GM18505 (cell line): ENCODE measurements around the gene LONRF2.
A peak's percentile ranks its signal among the peaks of the same experiment; 100 is the strongest.

ENCODE experiments used
- ATAC-seq: cut with Tn5 transposase; IDR thresholded peaks from one replicate; pipeline ENCODE4 v1.9.1; 2021; ENCODE audit not compliant: unreplicated experiment
- POLR2A ChIP-seq: IDR thresholded peaks from 4 replicates; pipeline ENCODE4 v1.6.1; 2011; ENCODE audit warnings: borderline replicate concordance; ENCODE audit not compliant: insufficient read depth, insufficient read length; ENCODE audit errors: extremely low read depth

The LONRF2 gene

DNA sequence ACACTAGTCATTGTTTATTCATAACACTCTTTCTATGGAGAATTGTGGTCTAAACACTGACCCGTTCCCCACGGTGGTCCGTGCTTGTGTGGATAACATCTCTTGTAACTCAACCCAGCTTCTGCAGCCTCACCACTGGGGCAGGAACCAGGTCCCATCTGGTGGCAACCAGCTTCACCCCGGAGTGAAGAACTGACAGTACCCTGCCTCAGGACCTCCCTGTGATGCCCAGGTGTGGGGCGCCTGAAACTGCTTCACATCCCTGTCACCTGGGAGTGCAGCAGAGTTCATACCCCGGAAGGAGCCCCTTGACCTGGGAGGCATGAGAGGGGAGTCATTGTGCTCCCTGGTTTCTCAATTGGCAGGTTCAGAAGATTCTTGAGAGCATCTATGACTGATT is 81.1 kb downstream of the LONRF2 start:
- no peak for ATAC-seq

DNA sequence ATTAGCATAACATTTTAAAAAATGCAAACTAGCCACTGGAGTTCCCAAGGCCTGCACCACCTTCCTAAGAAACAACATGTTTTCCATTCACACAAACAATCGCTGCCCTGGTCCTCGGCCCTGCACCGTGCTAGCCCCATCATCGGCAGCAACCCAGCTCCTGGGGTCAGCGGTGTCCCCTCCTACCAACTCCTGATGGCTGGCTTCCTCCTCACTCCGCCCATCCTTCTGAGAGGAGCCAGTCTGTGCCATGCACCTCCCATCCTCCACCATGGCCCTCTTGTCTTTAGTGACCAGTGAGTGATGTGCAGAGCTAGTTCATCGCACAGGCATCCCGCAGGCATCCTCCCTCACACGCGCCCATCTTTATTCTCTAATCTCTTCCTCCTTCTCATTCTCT is 81.9 kb downstream of the LONRF2 start:
- ATAC-seq = no peak
- TF ChIP-seq POLR2A = no peak

More for the DNA sequence above, 81.1 kb downstream of the LONRF2 start:
- no peak for TF ChIP-seq POLR2A

DNA sequence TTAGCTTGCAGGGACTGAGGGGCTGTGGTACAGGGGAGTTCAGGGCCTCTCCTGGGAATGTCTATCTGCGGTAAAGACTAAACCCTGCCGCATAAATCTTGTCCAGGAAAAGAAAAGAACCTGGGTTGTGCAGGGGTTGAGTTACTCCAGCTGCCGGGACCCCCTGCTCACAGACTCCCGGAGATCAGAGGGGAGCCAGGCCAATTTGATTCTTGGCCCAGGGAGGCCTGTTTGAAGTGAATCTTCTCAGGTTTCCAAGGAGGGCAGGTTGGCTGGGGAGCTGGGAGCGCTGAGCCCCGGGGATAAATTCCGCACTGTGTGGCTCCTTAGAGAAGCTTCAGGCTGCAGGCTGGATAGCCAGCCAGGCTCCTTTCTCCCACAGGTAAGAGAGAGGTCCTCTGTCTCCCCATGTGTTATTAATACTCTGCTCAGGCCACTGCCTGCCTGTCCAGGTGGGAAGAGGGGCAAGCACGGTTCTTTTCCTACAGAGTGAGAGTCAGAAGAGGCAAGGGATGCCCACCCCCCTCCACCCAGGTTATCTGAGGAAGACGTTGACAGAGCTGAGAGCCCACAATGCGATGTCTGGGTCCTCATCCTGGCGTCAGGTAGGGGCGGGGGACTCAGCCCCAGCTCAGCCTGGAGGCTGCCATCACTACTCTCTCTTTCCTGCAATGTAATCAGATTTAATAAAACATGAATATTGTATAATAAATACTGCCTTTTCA is 82.7 kb downstream of the LONRF2 start:
- TF ChIP-seq POLR2A = no peak
- ATAC-seq = no peak

DNA sequence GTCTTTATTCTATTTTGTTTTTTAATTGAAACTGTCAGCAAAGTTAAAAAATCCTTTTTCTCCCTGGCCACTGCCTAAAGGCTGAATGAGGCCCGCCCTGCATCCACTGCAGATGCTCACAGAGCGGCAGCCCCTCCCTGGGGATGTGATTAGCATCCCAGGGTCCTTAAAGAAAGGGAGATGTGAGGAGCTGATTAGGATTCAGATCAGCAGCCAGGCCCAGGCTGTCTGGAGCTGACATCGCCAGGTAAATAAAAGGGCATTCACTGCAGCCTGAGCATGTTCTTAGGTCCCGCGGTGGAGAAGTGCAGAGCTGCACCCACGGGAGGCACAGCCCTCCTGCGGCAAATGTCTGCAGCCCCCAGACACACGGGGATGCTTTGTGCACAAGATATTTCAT is 83.8 kb downstream of the LONRF2 start:
- no peak for TF ChIP-seq POLR2A
- ATAC-seq = no peak

DNA sequence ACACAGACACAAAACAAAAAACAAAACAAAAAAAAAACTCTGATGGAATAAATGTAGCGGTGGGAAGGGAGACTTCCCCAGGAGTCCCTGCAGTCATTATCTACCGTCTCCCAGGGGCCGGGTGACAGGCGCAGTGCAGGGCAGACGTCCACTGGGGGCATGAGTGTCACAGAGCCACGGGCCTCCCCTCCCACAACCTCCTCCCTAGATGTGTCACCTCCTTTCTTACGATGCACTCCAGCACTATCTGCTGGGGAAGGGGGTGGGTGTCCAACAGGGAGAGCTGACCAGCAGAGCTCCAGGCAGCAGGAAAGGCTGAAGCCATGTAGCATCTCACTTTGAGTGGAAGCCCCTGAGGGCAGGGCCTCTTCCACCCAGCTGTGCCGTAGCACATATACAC is 84.5 kb downstream of the LONRF2 start:
- TF ChIP-seq POLR2A = no peak
- ATAC-seq = no peak

DNA sequence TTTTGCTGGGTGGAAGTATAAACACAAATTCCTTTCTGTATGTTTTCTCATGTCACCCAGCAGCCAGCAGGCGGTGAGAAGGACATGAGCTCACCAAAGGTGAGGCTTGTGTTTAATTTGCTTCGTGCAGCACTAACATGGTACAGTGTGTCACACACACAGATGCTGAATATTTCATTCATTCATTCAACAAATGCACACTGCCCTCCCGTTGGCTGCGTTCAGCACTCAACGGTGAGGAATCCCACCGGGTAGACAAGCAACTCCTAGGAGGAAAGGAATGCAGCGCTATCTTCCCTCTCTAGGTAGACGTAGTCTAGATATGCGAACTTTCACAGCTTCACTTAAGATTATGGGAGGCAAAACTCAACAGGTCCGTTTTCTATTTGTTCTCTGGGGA is 85.1 kb downstream of the LONRF2 start:
- ATAC-seq = no peak
- no peak for TF ChIP-seq POLR2A

DNA sequence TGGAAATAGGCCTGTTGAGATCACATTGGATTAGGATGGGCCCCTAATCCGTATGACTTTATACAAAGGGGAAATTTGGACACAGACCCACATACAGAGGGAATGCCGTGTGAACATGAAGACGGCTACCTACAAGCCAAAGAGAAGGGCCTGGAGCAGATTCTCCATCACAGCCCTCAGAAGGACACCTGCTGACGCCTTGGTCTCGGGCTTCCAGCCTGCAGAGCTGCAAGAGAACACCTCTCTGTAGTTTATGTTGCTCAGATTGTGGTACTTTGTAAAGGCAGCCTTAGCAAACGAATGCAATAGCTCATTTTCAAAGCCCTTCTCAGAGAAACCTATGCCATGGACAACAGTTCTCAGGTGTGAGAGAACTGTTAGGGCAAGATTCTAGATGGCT is 86.1 kb downstream of the LONRF2 start:
- TF ChIP-seq POLR2A = no peak
- ATAC-seq = no peak

DNA sequence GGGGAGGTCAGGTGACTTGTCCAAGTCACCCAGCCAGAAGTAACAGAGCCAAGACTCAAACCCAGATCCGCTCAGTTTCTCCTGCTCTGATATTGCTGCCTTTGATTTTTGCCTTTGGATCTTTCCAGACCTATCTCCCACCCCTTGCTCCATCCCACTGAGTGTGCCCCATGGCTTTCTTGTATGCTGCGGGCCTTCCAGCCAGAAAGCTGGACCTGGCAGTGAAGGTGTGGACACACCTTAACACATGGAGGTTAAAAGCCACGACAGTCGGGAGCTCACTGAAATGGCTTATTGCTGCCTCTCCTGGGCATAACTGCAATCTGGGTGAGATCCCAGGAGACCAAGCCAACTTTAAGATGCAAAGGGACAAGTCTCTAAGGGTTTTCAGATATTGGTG is 86.7 kb downstream of the LONRF2 start:
- no peak for ATAC-seq
- TF ChIP-seq POLR2A = no peak

DNA sequence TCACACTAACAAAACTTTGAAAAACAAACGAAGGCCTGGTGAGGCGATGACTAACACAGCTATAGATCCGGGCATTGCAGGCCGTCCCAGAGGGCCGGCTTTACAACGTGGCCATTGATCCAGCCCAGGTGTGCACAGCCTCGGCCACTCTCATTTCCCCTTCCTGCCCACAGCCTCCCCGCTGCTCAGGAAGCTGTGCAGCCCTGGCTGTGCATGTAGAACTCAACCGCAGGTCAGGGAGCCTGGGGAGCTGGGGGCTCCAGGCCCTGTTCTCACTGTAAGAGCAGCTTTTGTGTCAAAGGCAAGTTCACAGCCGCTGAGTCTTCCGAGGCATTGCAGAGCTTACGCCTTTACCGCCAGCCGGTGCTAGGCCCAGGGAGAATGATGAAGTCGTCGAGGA is 87.2 kb downstream of the LONRF2 start:
- TF ChIP-seq POLR2A = no peak
- ATAC-seq = peak; percentile 97

DNA sequence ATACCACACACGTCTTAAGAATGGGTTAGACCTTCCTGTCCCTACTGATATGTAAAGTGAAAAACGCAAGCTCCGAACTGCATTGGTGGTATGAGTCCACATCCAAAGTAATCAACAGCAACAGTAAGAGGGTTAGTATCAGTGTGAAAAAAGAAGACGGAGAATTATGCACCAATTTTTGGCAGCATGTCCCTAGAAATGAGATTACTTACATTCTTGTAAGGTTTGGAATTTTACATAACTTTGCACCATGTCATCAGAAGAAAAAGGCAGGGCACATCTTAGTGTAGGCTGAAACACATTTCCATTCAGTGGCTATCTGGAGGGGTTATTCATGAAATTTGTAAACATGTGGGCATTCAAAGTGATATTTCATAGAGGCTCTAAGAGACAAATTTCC is 88.2 kb downstream of the LONRF2 start:
- no peak for TF ChIP-seq POLR2A
- no peak for ATAC-seq

DNA sequence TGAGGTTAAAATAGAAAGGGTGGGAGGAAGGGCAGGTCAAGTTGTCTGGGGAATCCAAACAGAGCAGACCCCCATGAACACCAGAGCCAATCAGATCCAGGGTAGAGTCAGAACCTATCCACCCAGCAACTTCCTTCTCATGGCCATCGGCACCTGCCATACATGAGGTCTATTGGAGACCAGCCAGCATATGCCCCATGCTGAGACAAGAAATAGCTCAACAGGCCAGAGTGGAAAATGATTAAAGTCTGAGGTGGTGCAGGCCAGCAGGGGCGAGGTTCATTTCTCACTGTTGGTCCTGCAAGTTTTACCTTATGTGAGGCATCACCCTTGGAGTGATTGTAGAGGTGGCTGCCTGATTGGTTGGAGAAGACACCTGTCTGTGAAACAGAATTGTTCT is 89.2 kb downstream of the LONRF2 start:
- TF ChIP-seq POLR2A = no peak
- no peak for ATAC-seq

DNA sequence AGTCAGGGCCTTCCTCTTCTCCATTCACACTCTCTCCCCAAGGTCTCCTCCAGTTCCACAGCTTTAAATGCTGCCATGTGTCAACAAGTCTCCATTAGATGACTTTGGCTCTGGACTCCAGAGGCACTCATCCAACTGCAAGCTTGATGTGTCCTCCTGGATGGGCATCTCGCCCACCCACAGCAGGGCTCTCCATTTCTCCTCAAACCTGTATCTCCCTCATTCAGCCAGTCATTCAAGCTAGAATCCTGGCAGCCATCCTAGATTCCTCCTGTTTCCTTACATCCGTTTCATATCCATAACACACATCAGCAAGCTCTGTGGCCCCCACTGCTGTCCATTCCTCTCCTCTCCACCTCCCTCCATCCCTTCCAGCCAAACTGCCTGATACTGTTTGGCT is 91.5 kb downstream of the LONRF2 start:
- ATAC-seq = no peak
- TF ChIP-seq POLR2A = no peak

DNA sequence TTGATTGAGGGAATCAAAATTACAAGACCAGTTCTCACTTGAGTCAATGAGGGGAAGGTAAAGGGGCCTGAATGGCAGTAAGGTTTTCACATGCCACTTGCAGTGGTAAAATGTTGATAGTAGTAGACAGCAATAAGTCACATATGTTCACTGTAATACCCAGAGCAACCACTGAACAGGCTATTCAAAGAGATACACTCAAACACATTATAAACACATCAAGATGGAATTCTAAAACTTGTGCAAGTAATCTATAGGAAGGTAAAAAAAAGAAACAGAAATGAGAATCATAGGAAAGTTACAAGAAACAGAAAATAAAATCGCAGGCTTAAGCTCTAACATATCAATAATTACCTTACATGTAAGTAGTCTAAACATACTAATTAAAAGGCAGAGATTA is 93.3 kb downstream of the LONRF2 start:
- no peak for TF ChIP-seq POLR2A
- ATAC-seq = no peak

DNA sequence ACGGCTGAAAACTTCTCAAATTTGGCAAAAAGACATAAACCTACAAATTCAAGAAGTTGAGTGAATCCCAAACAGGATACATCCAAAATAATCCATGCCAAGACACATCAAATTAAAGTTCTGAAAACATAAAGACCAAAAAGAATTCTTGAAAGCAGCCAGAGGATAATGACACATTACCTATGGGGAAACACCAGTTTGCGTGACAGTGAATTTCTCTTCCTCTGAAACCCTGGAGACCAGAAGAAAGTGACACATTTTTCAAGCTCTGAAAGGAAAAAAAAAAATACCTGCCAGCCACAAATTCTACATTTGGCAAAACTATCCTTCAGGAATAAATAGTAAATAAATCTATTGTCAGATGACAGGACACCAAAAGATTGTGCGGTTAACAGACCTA is 93.9 kb downstream of the LONRF2 start:
- ATAC-seq = no peak
- TF ChIP-seq POLR2A = no peak
